Activated CD8-positive, alpha-beta memory T cell treated with anti-CD3 and anti-CD28 coated beads, Interleukin-2, amount 50 U/mL, for 1 hour (primary cell): ENCODE results near the gene IQUB.
"Not testable (repeated sequence)": the region's sequence is repeated elsewhere in the genome, so short reads cannot be mapped to it uniquely, and the experiment has no call there.

ENCODE experiments used
- DNase-seq: peaks from one replicate; pipeline ENCODE4 v3.0.0-alpha.2; 2020; ENCODE audit errors: extremely low read depth

Gene IQUB

GRCh38 chr7:123539871-123540270 is 5.5 kb upstream of the IQUB start:
- no peak for DNase-seq

DNA sequence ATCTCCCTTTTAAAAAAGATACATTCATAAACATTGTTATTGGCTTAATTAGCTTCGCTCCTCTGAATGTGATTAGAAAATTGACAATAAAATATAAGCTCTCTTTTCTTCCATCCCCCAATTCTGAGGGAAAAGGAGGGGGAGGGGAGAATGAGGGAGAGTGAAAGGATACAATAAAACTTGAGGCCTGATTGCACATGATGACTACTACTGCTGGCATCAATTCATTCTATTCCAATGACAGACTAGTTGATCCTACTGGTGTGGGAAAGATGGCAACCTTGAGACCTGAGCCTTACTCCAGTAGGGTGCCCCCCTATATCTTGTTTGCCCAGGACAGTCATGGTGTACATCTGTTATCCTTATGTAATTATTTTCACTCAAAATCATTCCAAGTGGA is 4.5 kb upstream of the IQUB start:
- no peak for DNase-seq

GRCh38 chr7:123538189-123538714 is 3.9 kb upstream of the IQUB start:
- DNase-seq, result no peak

DNA sequence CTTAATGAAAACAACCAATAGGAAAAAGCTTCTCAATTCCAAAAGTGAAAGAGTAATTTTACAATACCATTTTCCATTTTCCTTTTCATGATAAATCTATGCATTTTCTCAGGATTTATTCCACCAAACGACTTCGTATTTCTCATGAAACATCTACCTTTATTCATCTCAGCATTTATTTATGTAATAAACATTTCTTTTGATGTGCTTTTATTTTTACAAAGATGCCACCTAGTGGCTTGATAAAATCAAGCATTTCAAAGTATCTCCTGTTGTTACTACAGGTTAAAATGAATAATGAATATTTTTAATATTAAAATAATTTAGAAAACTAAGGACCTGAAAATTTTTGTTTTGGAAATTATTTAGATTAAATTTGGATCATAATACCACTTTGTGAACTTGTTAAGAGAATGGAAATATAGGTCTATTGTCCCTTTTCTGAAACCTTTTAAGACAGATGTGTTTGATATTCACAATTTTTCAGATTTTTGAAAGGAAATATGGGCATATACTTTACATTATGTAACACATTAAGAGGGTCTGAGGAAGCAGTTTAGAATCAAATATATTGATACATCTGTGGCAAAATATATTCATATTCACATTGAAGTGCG is 2.7 kb upstream of the IQUB start:
- DNase-seq, result no peak

DNA sequence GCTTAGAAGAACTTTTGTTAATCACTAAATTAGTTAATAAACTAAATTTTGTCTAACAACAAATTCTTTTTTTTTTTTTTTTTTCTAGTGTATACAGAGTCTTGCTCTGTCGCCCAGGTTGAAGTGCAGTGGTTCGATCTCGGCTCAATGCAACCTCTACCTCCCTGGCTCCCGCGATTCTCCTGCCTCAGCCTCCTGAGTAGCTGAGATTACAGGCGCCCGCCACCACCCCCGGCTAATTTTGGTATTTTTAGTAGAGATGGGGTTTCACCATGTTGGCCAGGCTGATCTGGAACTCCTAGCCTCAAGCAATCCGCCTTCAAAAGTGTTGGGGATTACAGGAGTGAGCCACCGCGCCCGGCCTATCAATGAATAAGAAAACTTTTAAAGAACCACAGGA is 1.1 kb upstream of the IQUB start:
- DNase-seq, result no peak

DNA sequence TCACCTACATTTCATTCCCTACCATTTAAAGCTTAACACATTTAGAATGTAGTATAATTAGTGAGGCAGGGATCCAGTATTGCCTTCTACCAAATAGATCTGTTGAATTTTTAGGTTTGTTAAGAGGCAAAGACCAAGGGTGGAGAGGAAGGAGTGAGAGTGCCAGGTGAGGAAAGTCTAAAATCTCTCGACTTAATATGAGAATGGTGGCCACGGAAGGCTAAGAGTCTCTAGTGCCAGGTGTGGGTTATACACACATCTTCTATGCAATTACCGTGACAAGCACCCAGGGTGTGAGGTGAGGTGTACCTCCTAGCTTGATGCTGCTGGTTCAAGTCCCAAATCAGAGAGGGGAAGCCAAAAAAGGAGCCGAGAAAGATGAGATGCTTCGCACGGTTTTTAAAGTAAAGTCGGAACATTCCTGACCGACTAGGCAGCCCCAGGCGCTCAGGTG is 439 bp downstream of the IQUB start:
- no peak for DNase-seq

- no peak for DNase-seq
Observed at GRCh38 chr7:123533553-123533917, 860 bp downstream of the IQUB start.

GRCh38 chr7:123532788-123533552 is 1.4 kb downstream of the IQUB start:
- not testable (repeated sequence) for DNase-seq

- not testable (repeated sequence) for DNase-seq
Observed at GRCh38 chr7:123532343-123532742, 2.1 kb downstream of the IQUB start.

DNA sequence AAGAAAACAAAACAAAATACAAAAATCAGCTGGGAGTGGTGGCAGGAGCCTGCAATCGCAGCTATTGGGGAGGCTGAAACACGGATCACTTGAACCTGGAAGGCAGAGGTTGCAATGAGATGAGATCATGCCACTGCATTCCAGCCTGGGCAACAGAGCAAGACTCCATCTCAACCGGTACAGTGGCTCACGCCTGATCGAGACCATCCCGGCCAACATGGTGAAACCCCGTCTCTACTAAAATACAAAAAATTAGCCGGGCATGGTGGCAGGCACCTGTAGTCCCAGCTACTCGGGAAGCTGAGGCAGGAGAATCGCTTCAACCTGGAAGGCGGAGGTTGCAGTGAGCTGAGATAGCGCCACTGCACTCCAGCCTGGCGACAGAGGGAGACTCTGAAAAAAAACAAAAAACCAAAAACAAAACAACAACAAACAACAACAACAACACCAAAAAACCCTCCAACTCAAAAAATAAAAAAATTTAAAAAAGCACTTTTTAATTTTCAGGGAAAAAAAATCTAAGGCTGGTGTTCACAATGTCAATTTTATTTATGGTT is 4.3 kb downstream of the IQUB start:
- DNase-seq, result not testable (repeated sequence)

DNA sequence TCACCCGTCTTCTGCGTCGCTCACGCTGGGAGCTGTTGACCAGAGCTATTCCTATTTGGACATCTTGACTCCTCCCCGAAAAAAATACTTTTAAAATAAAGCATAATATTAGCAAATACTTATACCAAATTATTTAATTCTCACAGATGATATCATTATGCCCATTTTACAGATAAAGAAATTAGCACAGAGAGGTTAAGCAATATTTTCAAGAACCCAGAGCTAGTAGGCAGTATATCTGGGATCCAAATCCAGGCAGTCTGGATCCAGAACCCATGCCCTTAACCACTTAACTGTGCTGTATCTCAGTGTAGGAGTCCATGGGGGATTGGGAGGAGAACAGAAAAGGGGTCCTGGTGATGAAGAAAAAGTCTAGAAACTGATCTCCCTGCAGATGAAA is 6.1 kb downstream of the IQUB start:
- DNase-seq, result no peak

- DNase-seq, result not testable (repeated sequence)
Observed at GRCh38 chr7:123527712-123528225, 6.6 kb downstream of the IQUB start.

GRCh38 chr7:123526533-123526932 is 7.9 kb downstream of the IQUB start:
- DNase-seq, result not testable (repeated sequence)

GRCh38 chr7:123522066-123522465 is 12.3 kb downstream of the IQUB start:
- no peak for DNase-seq

- no peak for DNase-seq
Observed at GRCh38 chr7:123505221-123505620, 29.2 kb downstream of the IQUB start.

- no peak for DNase-seq
Observed at GRCh38 chr7:123502201-123502600, 32.2 kb downstream of the IQUB start.

GRCh38 chr7:123500878-123501489 is 33.4 kb downstream of the IQUB start:
- no peak for DNase-seq

GRCh38 chr7:123499211-123499970 is 35.0 kb downstream of the IQUB start:
- no peak for DNase-seq

GRCh38 chr7:123498601-123499000 is 35.8 kb downstream of the IQUB start:
- no peak for DNase-seq

- DNase-seq, result no peak
Observed at GRCh38 chr7:123498031-123498430, 36.4 kb downstream of the IQUB start.

GRCh38 chr7:123494193-123494796 is 40.1 kb downstream of the IQUB start:
- no peak for DNase-seq
